ENCODE measurements around the gene PTHLH.

Gene PTHLH

GRCh38 chr12:27934276-27934675, 38.3 kb downstream of the PTHLH start:
- DNase-seq: no peak

GRCh38 chr12:27931390-27931789, 41.1 kb downstream of the PTHLH start:
- no peak for DNase-seq

GRCh38 chr12:27927347-27927746, 45.2 kb downstream of the PTHLH start:
- no peak for DNase-seq

- DNase-seq: no peak
Observed at GRCh38 chr12:27924350-27925135, 48.0 kb downstream of the PTHLH start.

- DNase-seq: no peak
Observed at GRCh38 chr12:27922531-27923139, 49.9 kb downstream of the PTHLH start.

GRCh38 chr12:27919671-27920235, 52.8 kb downstream of the PTHLH start:
- DNase-seq: peak; percentile 4

- no peak for DNase-seq
Observed at GRCh38 chr12:27915536-27915935, 57.0 kb downstream of the PTHLH start.

- no peak for DNase-seq
Observed at GRCh38 chr12:27915021-27915420, 57.5 kb downstream of the PTHLH start.

GRCh38 chr12:27913999-27914614, 58.4 kb downstream of the PTHLH start:
- DNase-seq: no peak

GRCh38 chr12:27911397-27911796, 61.1 kb downstream of the PTHLH start:
- DNase-seq: no peak

All from eye (tissue), 1 donor.